Esophagus (tissue), 2 donors: ENCODE data around the gene DGKZ. TPM values are rescaled to one million over a fixed set of nuclear protein-coding genes. Genes with fewer than 3 reads are reported as not detected.

Experiments used
- H3K27ac ChIP-seq, 2 donors: one replicate each; pipeline ENCODE4 v1.5.1; 2013; ENCODE audit warnings: low read depth in 2 of 2, mild to moderate bottlenecking in 2 of 2, inconsistent platforms in 1 of 2, low read length in 1 of 2, moderate library complexity in 1 of 2
- H3K27me3 ChIP-seq, 2 donors: one replicate each; pipeline ENCODE4 v1.6.1; 2013; ENCODE audit warnings: low read length in 2 of 2, control low read depth in 1 of 2, mild to moderate bottlenecking in 1 of 2; ENCODE audit not compliant: insufficient read depth in 2 of 2, control insufficient read depth in 1 of 2
- H3K36me3 ChIP-seq, 2 donors: one replicate each; pipeline ENCODE4 v1.6.1; 2013; ENCODE audit warnings: low read length in 1 of 2; ENCODE audit not compliant: control insufficient read depth in 2 of 2, insufficient read depth in 2 of 2
- H3K4me1 ChIP-seq, 2 donors: one replicate each; pipeline ENCODE4 v1.6.1; 2013; ENCODE audit warnings: low read length in 1 of 2; ENCODE audit not compliant: control insufficient read depth in 2 of 2, insufficient read depth in 2 of 2
- H3K4me3 ChIP-seq, 2 donors: one replicate each; pipeline ENCODE4 v1.5.1; 2013; ENCODE audit warnings: low read length in 2 of 2, mild to moderate bottlenecking in 2 of 2, low read depth in 1 of 2, moderate library complexity in 1 of 2
- H3K9me3 ChIP-seq, 2 donors: one replicate each; pipeline ENCODE4 v1.6.1; 2013; ENCODE audit warnings: mild to moderate bottlenecking in 2 of 2, low read depth in 1 of 2, low read length in 1 of 2, moderate library complexity in 1 of 2; ENCODE audit not compliant: control insufficient read depth in 2 of 2, insufficient read depth in 1 of 2
- WGBS, 2 donors: extraction: QIAGEN DNeasy Blood & Tissue Kit; methylation state at CpG; one replicate each; pipeline ENCODE4 v1.1.7; 2013; 5-methylcytosine and 5-hydroxymethylcytosine counted together
- polyA plus RNA-seq, 2 donors: library from polyadenylated mRNA; stranded (reverse); fragments of 200-250 nt; gene quantifications; one replicate each; pipeline ENCODE4 v1.2.3, GENCODE V29; 2013
- donor health status: healthy with polysubstance abuse.
- donor health status: Bipolar disorder and iron deficiency.

Gene DGKZ
- polyA plus RNA-seq, 2 donors, result 27.3 to 36.6 TPM

GRCh38 chr11:46383974-46384701 lies 36.9 kb downstream of the DGKZ start:
- no peaks in the 10 kb centered on the region for H3K27me3 ChIP-seq
- WGBS, 2 donors, result 76 to 89% methylated on average over 12 of the region's 12 CpGs

GRCh38 chr11:46385169-46386004 lies 38.1 kb downstream of the DGKZ start:
- WGBS, 2 donors, result 96% methylated on average over 46 to 47 of the region's 47 CpGs
- Histone ChIP-seq H3K9me3 (no peaks in the 10 kb centered on the region), H3K4me3 (no peak overlapping the region), H3K4me1 (peaks cover 7 to 18% of the 10 kb centered on the region in 2 donors), H3K27ac (no peak overlapping the region), H3K36me3 (no peaks in the 10 kb centered on the region), H3K27me3 (peaks cover 1 to 3% of the 10 kb centered on the region in 2 donors)

More at GRCh38 chr11:46383974-46384701, 36.9 kb downstream of the DGKZ start:
- no peak overlapping the region for H3K27ac ChIP-seq
- peaks cover 5 to 10% of the 10 kb centered on the region in 2 donors for H3K4me1 ChIP-seq
- H3K36me3 ChIP-seq, result no peaks in the 10 kb centered on the region
- no peaks in the 10 kb centered on the region for H3K9me3 ChIP-seq
- H3K4me3 ChIP-seq, result no peak overlapping the region

- Histone ChIP-seq H3K27ac (no peak overlapping the region), H3K4me3 (no peak overlapping the region), H3K4me1 (peaks cover 7 to 22% of the 10 kb centered on the region in 2 donors), H3K27me3 (peaks cover 4 to 5% of the 10 kb centered on the region in 2 donors), H3K36me3 (no peaks in the 10 kb centered on the region), H3K9me3 (no peaks in the 10 kb centered on the region)
- WGBS, 2 donors, result 95 to 96% methylated on average over 25 of the region's 25 CpGs
Observed at GRCh38 chr11:46386005-46386578, 38.8 kb downstream of the DGKZ start.

DNA sequence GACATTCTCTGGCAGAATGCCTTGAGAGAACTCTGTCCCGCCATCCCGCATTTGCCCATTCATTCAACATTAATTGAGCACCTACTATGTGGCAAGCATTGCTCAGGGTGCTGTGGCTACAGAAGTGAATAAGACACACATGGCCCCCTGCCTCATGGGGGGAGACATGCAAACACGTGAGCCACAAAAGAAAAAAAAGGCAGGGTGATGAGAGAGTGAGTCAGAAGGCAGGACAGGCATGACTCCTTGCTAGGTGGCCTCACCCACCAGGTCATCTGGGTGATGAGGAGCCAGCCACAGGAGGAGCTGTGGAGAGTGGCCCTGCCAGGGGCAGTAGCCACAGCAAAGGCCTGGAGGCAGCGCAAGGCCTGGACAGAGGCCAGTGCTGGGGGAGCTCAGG lies 39.4 kb downstream of the DGKZ start:
- no peak overlapping the region for H3K27ac ChIP-seq
- no peaks in the 10 kb centered on the region for H3K9me3 ChIP-seq
- H3K27me3 ChIP-seq, result peaks cover 4 to 11% of the 10 kb centered on the region in 2 donors
- H3K36me3 ChIP-seq, result no peaks in the 10 kb centered on the region
- peaks cover 12 to 22% of the 10 kb centered on the region in 2 donors for H3K4me1 ChIP-seq
- 78 to 81% methylated on average over 4 of the region's 4 CpGs for WGBS, 2 donors
- no peak overlapping the region for H3K4me3 ChIP-seq

- 76 to 79% methylated on average over 5 of the region's 5 CpGs for WGBS, 2 donors
- no peaks in the 10 kb centered on the region for H3K9me3 ChIP-seq
- H3K4me3 ChIP-seq, result no peak overlapping the region
- H3K27ac ChIP-seq, result no peak overlapping the region
- peaks cover 19 to 22% of the 10 kb centered on the region in 2 donors for H3K4me1 ChIP-seq
- H3K36me3 ChIP-seq, result no peaks in the 10 kb centered on the region
- H3K27me3 ChIP-seq, result peaks cover 4 to 19% of the 10 kb centered on the region in 2 donors
Observed at GRCh38 chr11:46387456-46387855, 40.2 kb downstream of the DGKZ start.

DNA sequence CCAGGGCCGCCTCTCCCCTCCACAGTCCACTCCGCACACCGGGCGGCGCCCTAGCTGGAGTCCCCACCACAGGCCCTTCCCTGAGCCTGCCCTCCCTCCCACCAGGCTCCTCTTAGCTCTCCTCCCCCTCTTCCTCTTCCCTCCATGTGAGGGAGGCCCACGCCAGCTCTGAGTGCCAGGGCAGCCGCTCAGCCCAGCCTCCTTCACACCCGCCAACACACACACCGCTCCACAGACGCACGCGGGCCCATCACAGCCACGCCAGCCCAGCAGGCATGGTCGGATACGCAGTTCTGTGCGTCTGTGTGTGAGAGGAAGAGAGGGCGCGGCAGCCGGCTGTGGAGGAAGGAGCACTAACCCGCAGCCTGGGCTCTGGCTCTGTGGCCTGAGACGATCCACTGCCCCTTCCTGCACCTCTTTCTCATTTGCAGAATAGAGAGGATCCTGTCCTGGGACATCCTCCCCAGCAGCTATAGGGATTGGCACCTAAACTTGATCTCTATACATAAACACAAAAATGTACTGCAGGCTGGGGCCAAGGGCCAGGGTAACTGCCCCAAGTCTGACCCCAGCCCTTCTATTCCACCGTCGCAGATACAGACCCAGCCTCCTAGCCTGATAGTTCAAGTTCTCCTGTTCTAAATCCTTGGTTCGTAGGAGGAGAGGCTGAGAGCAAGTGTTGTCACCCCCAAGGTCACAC lies 40.8 kb downstream of the DGKZ start:
- Histone ChIP-seq H3K27ac (no peak overlapping the region), H3K27me3 (peaks cover 4 to 19% of the 10 kb centered on the region in 2 donors), H3K4me1 (peaks cover 19 to 22% of the 10 kb centered on the region in 2 donors), H3K4me3 (no peak overlapping the region), H3K36me3 (no peaks in the 10 kb centered on the region), H3K9me3 (no peaks in the 10 kb centered on the region)
- WGBS, 2 donors, result 23 to 24% methylated on average over 18 to 24 of the region's 24 CpGs

- Histone ChIP-seq H3K27ac (no peak overlapping the region), H3K27me3 (peaks cover 4 to 19% of the 10 kb centered on the region in 2 donors), H3K4me3 (peak overlapping the region in 1 of 2 donors; percentile 26), H3K9me3 (no peaks in the 10 kb centered on the region), H3K36me3 (no peaks in the 10 kb centered on the region), H3K4me1 (peaks cover 19 to 22% of the 10 kb centered on the region in 2 donors)
- 6 to 7% methylated on average over 21 of the region's 21 CpGs for WGBS, 2 donors
Observed at GRCh38 chr11:46388619-46389449, 41.6 kb downstream of the DGKZ start.

DNA sequence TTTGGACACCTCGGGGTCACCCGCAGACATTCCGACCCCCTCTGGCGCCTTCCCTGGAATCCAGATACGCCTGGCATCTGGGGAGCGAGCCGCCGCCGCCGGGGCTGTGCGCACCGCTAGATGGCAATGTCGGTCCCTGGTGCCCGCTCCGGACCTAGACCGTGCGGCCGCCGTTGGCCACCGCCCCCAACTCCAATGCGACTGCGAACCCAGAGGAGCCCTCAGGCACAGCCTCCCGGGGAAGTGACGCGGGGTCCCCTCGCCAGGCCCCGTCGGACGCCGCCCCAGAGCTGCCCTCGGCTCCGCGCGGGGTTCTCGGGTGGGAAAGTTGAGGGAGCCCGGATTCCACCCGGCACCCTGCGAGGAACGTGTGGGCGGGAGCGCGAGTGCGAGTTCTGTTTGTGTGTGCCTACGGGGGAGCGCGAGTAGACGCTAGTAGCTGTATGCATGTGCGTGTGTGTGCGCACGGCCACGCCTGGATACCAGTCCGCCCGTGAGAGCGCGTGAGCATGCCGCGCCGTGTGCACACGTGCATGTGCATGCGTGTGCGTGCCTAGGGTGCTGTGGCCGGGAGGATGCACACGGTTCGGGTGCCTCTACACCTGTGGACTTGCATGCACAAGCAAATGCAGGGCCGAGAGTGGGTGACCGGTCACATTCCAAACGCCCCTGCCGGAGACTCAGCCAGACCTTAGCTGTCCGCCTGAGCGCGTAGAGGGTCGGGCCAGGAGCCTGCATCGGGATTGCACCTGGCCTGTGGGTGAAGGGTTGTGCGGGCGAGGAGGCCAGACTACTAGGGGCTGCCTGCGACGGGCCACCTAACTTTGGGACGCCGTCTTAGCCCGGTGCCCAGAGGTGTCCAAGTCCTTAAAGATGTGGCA lies 42.4 kb downstream of the DGKZ start:
- Histone ChIP-seq H3K36me3 (no peaks in the 10 kb centered on the region), H3K27ac (no peak overlapping the region), H3K4me1 (peaks cover 19 to 22% of the 10 kb centered on the region in 2 donors), H3K4me3 (peak overlapping the region; percentile 20 to 26), H3K9me3 (no peaks in the 10 kb centered on the region), H3K27me3 (peaks cover 4 to 19% of the 10 kb centered on the region in 2 donors)
- 1 to 2% methylated on average over 80 of the region's 80 CpGs for whole genome bisulfite sequencing, 2 donors
